Loucy (cell line): ENCODE results near the gene SUPT5H.

Experiments used
- H2AFZ ChIP-seq: fragments of 200-600 bp; sonication (generic); 2 replicates; pipeline ENCODE4 v1.6.0; 2016; ENCODE audit warnings: antibody characterized with exemption, mild to moderate bottlenecking, low read length, moderate library complexity
- H3F3A ChIP-seq: fragments of 200-600 bp; 2 replicates; pipeline ENCODE4 v1.6.0; 2016; ENCODE audit warnings: antibody characterized with exemption, low read depth, mild to moderate bottlenecking
- H3K27me3 ChIP-seq: fragments of 200-600 bp; sonication (generic); 2 replicates; pipeline ENCODE4 v1.6.1; 2014; ENCODE audit warnings: low read length, mild to moderate bottlenecking; ENCODE audit not compliant: insufficient read depth, poor library complexity, severe bottlenecking
- H3K36me3 ChIP-seq: fragments of 200-600 bp; sonication (generic); 2 replicates; pipeline ENCODE4 v1.6.1; 2016; ENCODE audit warnings: low read length; ENCODE audit not compliant: insufficient read depth
- H3K4me1 ChIP-seq: fragments of 200-600 bp; sonication (generic); 2 replicates; pipeline ENCODE4 v1.5.1; 2014; ENCODE audit warnings: low read length, mild to moderate bottlenecking; ENCODE audit not compliant: insufficient read depth, poor library complexity, severe bottlenecking
- H3K4me2 ChIP-seq: fragments of 200-600 bp; sonication (generic); 2 replicates; pipeline ENCODE4 v1.6.0; 2014; ENCODE audit warnings: antibody characterized with exemption, low read length, low read depth, mild to moderate bottlenecking; ENCODE audit not compliant: poor library complexity, severe bottlenecking
- H3K4me3 ChIP-seq: fragments of 200-600 bp; sonication (generic); 2 replicates; pipeline ENCODE4 v1.5.1; 2014; ENCODE audit warnings: low read length, mild to moderate bottlenecking, mixed read lengths; ENCODE audit not compliant: poor library complexity, severe bottlenecking
- H3K79me2 ChIP-seq: fragments of 200-600 bp; sonication (generic); 2 replicates; pipeline ENCODE4 v1.6.1; 2014; ENCODE audit warnings: low read length; ENCODE audit not compliant: insufficient read depth
- H3K9ac ChIP-seq: fragments of 200-600 bp; sonication (generic); 2 replicates; pipeline ENCODE4 v1.6.0; 2014; ENCODE audit warnings: mild to moderate bottlenecking, low read depth, low read length, moderate library complexity; ENCODE audit not compliant: poor library complexity, severe bottlenecking
- H3K9me2 ChIP-seq: fragments of 200-600 bp; sonication (generic); replicated peaks from 2 replicates; pipeline ENCODE4 v1.6.1; 2016; ENCODE audit warnings: low read depth, low read length, mixed read lengths
- H3K9me3 ChIP-seq: fragments of 200-600 bp; sonication (generic); 2 replicates; pipeline ENCODE4 v1.6.1; 2014; ENCODE audit warnings: mild to moderate bottlenecking, antibody characterized with exemption, low read length, low read depth; ENCODE audit not compliant: insufficient read depth
- H4K20me1 ChIP-seq: fragments of 200-600 bp; sonication (generic); 2 replicates; pipeline ENCODE4 v1.6.0; 2014; ENCODE audit warnings: antibody characterized with exemption, low read length, mild to moderate bottlenecking; ENCODE audit not compliant: insufficient read depth, poor library complexity, severe bottlenecking
- CTCF ChIP-seq: fragments of 200-600 bp; sonication (generic); conservative IDR thresholded peaks from 2 replicates; pipeline ENCODE4 v1.5.1; 2014; ENCODE audit warnings: mild to moderate bottlenecking, antibody characterized with exemption, low read length
- EZH2phosphoT487 ChIP-seq: fragments of 200-600 bp; IDR thresholded peaks from 2 replicates; pipeline ENCODE4 v1.6.1; 2018; ENCODE audit warnings: antibody characterized with exemption, mild to moderate bottlenecking, moderate library complexity, borderline replicate concordance

SUPT5H gene

DNA sequence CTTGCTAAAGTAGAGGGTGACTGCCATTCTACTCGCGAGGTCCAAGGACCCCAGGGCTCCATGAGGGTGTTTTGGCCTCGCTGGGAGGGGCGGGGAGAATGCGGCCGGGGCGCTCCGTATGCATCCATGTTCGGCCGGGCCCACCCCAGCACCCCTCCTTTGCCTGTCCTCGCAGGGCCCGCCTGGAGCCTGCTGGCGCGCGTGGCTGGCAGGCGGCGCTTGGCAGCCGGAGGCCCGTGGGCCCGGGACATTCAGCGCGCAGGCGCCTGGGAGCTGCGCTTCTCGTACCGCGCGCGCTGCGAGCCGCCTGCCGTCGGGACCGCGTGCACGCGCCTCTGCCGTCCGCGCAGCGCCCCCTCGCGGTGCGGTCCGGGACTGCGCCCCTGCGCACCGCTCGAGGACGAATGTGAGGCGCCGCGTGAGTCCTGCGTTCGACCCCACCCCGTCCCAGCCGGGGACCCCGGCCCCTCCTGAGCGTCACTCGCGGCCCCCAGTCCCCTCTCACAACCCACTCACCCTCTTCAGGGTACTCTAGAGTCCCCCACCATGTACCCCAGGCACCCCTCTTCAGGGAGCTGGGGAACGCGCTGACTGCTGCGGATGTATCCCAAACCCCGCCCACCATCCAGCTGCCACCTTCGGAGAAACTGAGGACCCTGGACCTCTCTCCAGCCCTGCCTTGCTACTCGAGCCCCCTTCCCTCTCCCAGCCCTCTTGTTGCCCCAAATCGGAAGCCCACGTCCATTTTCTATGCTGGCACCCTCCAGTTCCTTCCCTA is 57.4 kb downstream of the SUPT5H start:
- Histone ChIP-seq H2AFZ (no peak overlapping the region), H3K27me3 (no peaks in the 10 kb centered on the region), H3F3A (no peaks in the 10 kb centered on the region), H3K79me2 (no peaks in the 10 kb centered on the region), H3K9me3 (no peaks in the 10 kb centered on the region), H3K4me2 (no peak overlapping the region), H3K36me3 (no peaks in the 10 kb centered on the region), H4K20me1 (no peaks in the 10 kb centered on the region), H3K9ac (no peak overlapping the region), H3K9me2 (no peaks in the 10 kb centered on the region), H3K4me1 (no peaks in the 10 kb centered on the region), H3K4me3 (no peak overlapping the region)
- no peak for TF ChIP-seq EZH2phosphoT487
- no peak for TF ChIP-seq CTCF

DNA sequence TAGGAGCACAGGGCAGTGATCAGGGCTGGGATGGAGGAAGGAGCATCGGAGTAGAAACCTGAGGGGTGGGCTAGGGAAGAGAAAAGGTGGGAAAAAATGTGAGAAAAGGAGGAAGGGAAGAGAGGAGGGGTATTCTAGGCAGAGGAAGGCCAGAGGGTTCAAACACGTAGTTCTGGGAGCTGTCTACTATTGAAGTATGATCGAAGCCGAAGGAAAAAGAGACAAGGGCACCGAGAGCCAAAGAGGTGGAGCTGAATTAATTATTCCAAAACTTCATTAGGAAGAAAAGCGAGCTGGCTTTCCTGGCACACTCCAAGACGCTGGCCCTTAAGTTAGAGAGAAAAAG is 61.2 kb downstream of the SUPT5H start:
- no peaks in the 10 kb centered on the region for H3F3A ChIP-seq
- no peak overlapping the region for H3K9ac ChIP-seq
- no peaks in the 10 kb centered on the region for H3K36me3 ChIP-seq
- TF ChIP-seq CTCF, result no peak
- no peak for TF ChIP-seq EZH2phosphoT487
- no peaks in the 10 kb centered on the region for H3K9me3 ChIP-seq
- H2AFZ ChIP-seq, result no peak overlapping the region
- H3K79me2 ChIP-seq, result no peaks in the 10 kb centered on the region
- no peaks in the 10 kb centered on the region for H3K4me1 ChIP-seq
- H4K20me1 ChIP-seq, result no peaks in the 10 kb centered on the region
- no peak overlapping the region for H3K4me3 ChIP-seq
- no peaks in the 10 kb centered on the region for H3K9me2 ChIP-seq
- H3K27me3 ChIP-seq, result no peaks in the 10 kb centered on the region
- no peak overlapping the region for H3K4me2 ChIP-seq

DNA sequence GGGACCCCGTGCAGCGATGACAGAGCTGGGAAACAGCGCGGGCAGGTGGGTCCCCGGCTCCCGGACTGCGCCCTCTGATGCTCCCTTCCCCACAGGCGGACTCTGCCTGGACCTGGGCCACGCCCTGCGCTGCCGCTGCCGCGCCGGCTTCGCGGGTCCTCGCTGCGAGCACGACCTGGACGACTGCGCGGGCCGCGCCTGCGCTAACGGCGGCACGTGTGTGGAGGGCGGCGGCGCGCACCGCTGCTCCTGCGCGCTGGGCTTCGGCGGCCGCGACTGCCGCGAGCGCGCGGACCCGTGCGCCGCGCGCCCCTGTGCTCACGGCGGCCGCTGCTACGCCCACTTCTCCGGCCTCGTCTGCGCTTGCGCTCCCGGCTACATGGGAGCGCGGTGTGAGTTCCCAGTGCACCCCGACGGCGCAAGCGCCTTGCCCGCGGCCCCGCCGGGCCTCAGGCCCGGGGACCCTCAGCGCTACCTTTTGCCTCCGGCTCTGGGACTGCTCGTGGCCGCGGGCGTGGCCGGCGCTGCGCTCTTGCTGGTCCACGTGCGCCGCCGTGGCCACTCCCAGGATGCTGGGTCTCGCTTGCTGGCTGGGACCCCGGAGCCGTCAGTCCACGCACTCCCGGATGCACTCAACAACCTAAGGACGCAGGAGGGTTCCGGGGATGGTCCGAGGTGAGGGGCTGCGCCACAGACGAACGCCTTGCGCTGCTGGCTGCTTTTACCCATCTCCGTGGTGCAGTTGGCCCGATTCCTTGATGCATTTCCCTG is 61.7 kb downstream of the SUPT5H start:
- TF ChIP-seq CTCF (no peak), EZH2phosphoT487 (no peak)
- H3K9me2 ChIP-seq, result no peaks in the 10 kb centered on the region
- H3K4me1 ChIP-seq, result no peaks in the 10 kb centered on the region
- no peaks in the 10 kb centered on the region for H3K36me3 ChIP-seq
- H3F3A ChIP-seq, result no peaks in the 10 kb centered on the region
- H3K9me3 ChIP-seq, result no peaks in the 10 kb centered on the region
- H3K9ac ChIP-seq, result no peak overlapping the region
- no peaks in the 10 kb centered on the region for H4K20me1 ChIP-seq
- H3K4me2 ChIP-seq, result no peak overlapping the region
- no peak overlapping the region for H2AFZ ChIP-seq
- H3K4me3 ChIP-seq, result no peak overlapping the region
- H3K79me2 ChIP-seq, result no peaks in the 10 kb centered on the region
- no peaks in the 10 kb centered on the region for H3K27me3 ChIP-seq
